GM12865 (cell line): Measurements from ENCODE around the gene REXO1.

Experiments
- DNase-seq: peaks from one replicate; pipeline ENCODE4 v3.0.0; 2010; ENCODE audit warnings: low read depth
- H3K4me3 ChIP-seq: 2 replicates; pipeline ENCODE4 v1.5.1; 2011; ENCODE audit warnings: mild to moderate bottlenecking, low read depth, low read length, control low read depth
- TF ChIP-seq, protein P1 (sequence below): IDR thresholded peaks from 2 replicates; pipeline ENCODE4 v1.5.1; 2011; ENCODE audit warnings: low read length, control low read depth, low read depth, inconsistent platforms; ENCODE audit not compliant: insufficient read depth; ENCODE audit errors: missing control alignments

Gene REXO1

DNA sequence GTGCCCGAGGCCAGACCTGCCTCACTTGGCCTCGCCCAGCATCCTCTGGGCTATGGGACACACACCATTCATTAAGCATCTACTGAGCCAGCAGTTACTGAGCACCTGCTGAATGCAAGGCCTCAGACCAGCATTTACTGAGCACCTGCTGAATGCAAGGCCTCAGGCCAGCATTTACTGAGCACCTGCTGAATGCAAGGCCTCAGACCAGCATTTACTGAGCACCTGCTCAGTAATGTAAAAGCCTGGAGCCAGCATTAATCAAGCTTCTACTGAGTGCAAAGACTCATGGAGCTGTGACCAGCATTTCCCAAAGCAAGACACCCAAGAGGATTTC, 39.9 kb downstream of the REXO1 start:
- TF ChIP-seq, protein P1, sequence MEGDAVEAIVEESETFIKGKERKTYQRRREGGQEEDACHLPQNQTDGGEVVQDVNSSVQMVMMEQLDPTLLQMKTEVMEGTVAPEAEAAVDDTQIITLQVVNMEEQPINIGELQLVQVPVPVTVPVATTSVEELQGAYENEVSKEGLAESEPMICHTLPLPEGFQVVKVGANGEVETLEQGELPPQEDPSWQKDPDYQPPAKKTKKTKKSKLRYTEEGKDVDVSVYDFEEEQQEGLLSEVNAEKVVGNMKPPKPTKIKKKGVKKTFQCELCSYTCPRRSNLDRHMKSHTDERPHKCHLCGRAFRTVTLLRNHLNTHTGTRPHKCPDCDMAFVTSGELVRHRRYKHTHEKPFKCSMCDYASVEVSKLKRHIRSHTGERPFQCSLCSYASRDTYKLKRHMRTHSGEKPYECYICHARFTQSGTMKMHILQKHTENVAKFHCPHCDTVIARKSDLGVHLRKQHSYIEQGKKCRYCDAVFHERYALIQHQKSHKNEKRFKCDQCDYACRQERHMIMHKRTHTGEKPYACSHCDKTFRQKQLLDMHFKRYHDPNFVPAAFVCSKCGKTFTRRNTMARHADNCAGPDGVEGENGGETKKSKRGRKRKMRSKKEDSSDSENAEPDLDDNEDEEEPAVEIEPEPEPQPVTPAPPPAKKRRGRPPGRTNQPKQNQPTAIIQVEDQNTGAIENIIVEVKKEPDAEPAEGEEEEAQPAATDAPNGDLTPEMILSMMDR, result no peak
- DNase-seq, result no peak

DNA sequence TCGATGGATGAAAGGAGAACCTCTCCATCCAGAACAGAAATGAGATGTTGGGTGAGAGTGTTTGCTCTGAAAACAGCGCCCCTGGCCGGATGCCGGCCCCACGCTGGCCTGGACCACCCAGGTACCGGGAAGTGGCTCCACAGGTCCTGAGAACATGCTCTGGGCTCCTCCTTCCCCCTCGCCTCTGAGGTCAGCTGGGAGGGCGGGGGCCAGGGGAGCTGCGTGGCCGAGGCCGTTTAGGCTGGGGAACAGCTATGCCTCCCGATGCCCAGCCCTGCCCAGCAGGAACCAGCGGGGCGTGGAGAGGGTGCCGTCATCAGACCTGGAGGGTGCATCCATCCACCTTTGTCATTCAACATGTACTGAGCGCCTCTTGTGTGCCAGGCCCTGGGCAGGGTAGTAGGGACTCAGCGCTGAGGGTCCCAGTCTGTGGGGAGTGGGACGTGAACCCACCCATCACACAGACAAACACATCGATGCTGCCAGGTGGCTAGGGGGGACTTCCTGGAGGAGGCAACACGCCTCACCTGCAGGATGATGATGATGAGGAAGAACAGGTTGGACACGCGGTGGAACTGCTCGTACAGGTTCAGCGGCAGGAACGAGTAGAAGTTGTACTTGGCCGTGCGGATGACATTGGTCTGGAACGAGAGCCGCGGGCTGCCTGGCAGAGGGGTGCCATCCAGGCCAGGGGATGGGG, 40.4 kb downstream of the REXO1 start:
- DNase-seq, result no peak
- H3K4me3 ChIP-seq, result no peak overlapping the region
- TF ChIP-seq, protein P1, result no peak

More for the DNA sequence above, 39.9 kb downstream of the REXO1 start:
- no peak overlapping the region for H3K4me3 ChIP-seq

DNA sequence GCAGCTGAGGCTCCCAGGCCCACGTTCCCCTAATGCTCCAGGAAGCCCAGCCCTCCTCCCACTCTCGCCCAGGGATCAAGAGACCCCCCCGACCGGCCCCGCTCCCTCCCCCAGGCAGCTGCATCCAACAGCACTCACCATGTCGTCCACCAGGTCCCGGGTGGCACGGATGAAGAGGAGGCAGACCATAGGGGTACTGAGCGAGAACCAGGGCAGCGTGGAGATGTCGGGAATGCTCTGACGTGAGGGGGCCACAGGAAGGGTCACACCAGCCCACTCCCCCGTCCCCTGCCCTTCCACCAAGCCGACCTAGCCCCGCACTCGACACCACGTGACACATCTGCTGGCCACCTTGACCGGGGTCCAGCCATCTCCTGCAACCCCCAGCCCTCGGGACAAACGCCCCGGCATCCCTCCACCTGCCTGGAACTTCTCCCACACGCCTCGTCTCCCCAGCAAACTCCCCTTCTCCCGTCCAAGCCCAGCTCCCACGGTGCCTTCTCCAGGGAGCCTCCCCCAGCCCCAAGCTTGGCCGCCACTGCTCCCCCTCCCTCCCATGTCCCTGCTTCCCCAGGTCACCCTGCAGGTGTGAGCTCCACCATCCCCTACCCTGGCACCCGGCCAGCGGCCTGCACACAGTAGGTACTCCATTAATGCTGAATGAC, 41.1 kb downstream of the REXO1 start:
- TF ChIP-seq, protein P1, result no peak
- no peak for DNase-seq

DNA sequence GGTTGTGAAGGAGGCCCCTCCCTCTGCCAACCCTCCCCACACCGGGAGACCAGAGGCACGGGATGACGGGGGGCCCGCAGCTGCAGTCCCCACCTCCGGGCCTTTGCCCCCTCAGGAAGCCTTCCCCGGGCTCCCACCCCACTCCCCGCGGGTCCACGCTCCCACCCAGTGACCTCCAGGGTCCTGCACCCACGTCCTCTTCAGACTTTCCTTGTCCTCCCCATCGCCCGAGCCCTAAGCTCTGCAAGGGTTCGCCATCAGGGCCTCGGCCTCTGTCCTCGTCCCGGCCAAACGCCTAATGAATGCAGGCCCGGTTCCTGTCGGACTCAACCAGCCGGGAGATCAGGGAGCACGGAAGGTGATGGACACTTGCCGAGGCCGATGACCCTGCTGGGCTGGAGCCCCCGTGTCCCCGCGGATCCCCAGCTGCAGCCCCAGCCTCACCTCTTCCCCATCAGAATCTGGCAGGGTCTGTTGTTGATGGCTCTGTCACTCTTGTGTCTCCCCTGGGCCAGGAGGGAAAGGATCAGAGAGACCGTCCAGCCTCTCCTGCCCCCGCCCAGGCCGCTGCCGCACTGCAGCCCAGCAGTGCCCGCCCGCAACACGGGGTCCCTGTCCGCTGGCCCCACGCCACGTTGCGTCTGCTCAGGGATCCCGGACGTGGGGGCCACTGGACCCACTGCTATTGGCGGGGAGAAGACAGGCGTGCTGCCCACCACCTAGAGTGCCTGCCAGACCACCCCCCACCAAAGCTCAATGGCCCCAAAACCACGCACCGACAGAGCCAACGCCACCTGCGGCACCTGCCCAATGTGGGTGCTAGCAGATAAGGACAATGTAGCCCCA, 41.9 kb downstream of the REXO1 start:
- no peak overlapping the region for H3K4me3 ChIP-seq
- TF ChIP-seq, protein P1, result no peak
- DNase-seq, result no peak

More for the DNA sequence above, 41.1 kb downstream of the REXO1 start:
- no peak overlapping the region for H3K4me3 ChIP-seq

DNA sequence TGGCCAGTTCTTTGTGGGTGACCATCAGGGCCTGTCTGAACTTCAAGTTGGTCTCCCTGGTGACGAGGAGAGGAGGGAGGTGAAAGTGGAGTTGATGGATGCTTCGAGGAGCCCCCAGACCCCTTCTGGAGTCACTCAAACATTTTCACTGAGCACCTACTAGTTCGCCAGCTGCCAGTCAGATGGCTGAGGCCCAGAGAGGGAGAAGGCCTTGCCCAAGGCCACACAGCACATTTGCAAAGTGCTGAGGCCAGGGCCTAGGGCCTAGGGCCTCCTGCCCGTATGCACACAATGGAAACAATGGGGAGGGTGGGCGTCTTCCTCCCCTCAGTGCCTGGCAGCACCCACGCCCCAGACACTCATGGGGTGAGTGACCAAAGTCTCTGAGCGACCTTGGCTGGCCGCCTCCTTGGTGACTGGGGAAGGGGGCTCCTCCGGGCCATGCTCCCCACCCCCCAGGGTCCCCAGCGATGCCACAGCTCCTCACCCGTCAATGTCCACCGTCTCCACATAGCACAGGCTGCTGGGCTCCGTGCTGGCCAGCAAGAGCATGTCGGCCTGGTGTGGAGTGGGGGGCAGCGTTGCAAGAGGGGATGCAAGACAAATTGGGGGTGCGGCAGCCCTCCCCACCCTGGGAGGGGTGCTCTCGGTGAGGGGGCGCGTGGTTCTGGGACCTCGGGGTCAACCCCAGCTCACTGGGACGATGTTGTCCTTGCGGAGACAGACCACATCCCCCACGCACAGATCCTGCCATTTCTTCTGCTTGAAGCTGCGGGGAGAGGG, 42.7 kb downstream of the REXO1 start:
- TF ChIP-seq, protein P1, result no peak
- no peak overlapping the region for H3K4me3 ChIP-seq
- no peak for DNase-seq

DNA sequence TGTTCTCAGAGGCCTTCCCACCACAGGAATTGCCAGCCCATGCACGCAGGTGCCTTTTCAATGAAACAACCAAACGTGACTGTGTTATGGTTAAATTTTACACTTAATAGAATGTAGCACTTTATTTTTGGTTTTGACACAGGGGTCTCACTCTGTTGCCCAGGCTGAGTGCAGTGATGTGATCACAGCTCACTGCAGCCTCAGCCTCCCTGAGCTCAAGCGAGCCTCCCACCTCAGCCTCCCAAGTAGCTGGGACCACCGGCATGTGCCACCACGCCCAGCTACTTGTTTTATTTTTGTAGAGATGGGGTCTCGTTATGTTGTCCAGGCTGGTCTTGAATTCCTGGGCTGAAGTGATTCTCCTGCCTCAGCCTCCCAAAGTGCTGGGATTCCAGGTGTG, 43.4 kb downstream of the REXO1 start:
- no peak for DNase-seq
- H3K4me3 ChIP-seq, result no peak overlapping the region
- TF ChIP-seq, protein P1, result no peak
